ENCODE data around the gene MESP1.

GRCh38 chr15:89723031-89723430, 28.0 kb downstream of the MESP1 start:
- TF ChIP-seq, protein P1, sequence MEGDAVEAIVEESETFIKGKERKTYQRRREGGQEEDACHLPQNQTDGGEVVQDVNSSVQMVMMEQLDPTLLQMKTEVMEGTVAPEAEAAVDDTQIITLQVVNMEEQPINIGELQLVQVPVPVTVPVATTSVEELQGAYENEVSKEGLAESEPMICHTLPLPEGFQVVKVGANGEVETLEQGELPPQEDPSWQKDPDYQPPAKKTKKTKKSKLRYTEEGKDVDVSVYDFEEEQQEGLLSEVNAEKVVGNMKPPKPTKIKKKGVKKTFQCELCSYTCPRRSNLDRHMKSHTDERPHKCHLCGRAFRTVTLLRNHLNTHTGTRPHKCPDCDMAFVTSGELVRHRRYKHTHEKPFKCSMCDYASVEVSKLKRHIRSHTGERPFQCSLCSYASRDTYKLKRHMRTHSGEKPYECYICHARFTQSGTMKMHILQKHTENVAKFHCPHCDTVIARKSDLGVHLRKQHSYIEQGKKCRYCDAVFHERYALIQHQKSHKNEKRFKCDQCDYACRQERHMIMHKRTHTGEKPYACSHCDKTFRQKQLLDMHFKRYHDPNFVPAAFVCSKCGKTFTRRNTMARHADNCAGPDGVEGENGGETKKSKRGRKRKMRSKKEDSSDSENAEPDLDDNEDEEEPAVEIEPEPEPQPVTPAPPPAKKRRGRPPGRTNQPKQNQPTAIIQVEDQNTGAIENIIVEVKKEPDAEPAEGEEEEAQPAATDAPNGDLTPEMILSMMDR (IDR thresholded peaks at IDR 0.05) = no peak
- TF ChIP-seq POLR2A (IDR thresholded peaks at IDR 0.05) = no peak

Measured in right lobe of liver (tissue), 4 donors.